ENCODE results near the gene RBM47.
"Not testable (repeated sequence)": the region's sequence is repeated elsewhere in the genome, so short reads cannot be mapped to it uniquely, and the experiment has no call there.

RBM47 gene

GRCh38 chr4:40427128-40427527, 202.5 kb downstream of the RBM47 start:
- no peak overlapping the region for H3K4me3 Mint-ChIP-seq
- H3K27ac Mint-ChIP-seq = no peak overlapping the region
- DNase-seq (ENCODE audit: low spot score) = no peak

DNA sequence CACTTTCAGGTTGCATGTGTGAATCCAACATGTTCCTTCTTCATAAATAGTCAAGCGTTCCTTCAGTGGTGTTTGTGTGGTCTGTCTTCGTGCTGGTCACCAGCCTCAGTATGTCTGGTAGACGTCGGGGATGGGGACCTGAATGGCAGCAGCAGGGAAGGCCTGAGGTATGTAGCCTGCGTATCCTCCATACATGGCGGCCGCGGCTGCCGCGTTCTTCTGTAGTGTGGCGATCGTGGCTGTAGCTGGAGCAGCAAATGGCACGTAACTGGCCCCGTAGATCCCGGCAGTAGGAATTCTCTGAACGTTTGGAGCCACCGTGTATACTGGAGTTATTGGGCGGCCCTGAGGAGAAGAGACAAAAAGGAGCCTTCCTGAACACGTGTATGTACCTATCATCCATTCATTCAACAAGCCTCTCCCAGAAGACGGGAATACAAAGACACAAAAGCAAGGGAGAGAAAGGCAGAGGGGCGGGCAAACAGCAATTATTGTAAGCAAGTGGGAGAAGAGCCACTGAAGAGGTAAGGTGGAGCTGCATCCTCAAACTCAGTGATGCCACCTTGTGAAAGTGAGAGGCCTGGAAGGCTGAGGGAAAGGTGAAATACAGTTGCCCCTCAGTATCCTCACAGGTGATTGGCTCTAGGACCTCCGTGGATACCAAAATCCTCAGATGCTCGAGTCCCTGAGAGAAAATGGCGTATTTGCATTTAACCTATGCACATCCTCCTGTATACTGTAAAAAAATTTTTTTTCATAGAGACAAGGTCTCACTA, 203.7 kb downstream of the RBM47 start:
- Mint-ChIP-seq H3K27ac (no peak overlapping the region), H3K36me3 (ENCODE audit: low read depth) (peaks cover 12% of the 10 kb centered on the region)

More at GRCh38 chr4:40427128-40427527, 202.5 kb downstream of the RBM47 start:
- Mint-ChIP-seq H3K27me3 (ENCODE audit: low read depth) (no peaks in the 10 kb centered on the region), H3K9me3 (no peaks in the 10 kb centered on the region), H3K36me3 (ENCODE audit: low read depth) (peaks cover 17% of the 10 kb centered on the region), H3K4me1 (ENCODE audit: low read depth) (peaks cover 5% of the 10 kb centered on the region)

DNA sequence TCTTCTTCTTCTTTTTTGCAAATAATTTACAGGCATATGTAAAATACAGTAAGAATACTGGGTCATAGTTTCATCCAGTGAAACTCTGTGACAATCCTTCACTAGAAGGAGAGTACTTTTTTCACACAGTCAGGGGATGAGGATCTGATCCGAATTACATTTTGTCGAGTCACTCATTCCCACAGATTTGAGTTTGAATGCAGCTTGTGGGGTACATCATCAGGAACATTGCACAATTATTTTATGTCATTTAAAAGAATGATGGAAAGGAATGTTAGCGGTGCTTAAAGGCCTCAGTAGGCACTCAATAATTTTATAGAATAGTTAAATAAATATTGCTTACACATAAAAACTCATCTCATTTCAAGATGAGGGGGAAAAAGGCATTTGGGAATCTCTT, 205.9 kb downstream of the RBM47 start:
- H3K4me3 Mint-ChIP-seq = no peak overlapping the region
- H3K9me3 Mint-ChIP-seq = peaks cover 3% of the 10 kb centered on the region
- H3K36me3 Mint-ChIP-seq (ENCODE audit: low read depth) = peaks cover 8% of the 10 kb centered on the region
- no peaks in the 10 kb centered on the region for H3K27me3 Mint-ChIP-seq (ENCODE audit: low read depth)
- DNase-seq (ENCODE audit: low spot score) = no peak
- peaks cover 6% of the 10 kb centered on the region for H3K4me1 Mint-ChIP-seq (ENCODE audit: low read depth)
- H3K27ac Mint-ChIP-seq = no peak overlapping the region

More for the DNA sequence above, 203.7 kb downstream of the RBM47 start:
- Mint-ChIP-seq H3K27me3 (ENCODE audit: low read depth) (no peaks in the 10 kb centered on the region), H3K9me3 (no peaks in the 10 kb centered on the region), H3K4me3 (no peak overlapping the region), H3K4me1 (ENCODE audit: low read depth) (peaks cover 2% of the 10 kb centered on the region)
- DNase-seq (ENCODE audit: low spot score) = no peak

DNA sequence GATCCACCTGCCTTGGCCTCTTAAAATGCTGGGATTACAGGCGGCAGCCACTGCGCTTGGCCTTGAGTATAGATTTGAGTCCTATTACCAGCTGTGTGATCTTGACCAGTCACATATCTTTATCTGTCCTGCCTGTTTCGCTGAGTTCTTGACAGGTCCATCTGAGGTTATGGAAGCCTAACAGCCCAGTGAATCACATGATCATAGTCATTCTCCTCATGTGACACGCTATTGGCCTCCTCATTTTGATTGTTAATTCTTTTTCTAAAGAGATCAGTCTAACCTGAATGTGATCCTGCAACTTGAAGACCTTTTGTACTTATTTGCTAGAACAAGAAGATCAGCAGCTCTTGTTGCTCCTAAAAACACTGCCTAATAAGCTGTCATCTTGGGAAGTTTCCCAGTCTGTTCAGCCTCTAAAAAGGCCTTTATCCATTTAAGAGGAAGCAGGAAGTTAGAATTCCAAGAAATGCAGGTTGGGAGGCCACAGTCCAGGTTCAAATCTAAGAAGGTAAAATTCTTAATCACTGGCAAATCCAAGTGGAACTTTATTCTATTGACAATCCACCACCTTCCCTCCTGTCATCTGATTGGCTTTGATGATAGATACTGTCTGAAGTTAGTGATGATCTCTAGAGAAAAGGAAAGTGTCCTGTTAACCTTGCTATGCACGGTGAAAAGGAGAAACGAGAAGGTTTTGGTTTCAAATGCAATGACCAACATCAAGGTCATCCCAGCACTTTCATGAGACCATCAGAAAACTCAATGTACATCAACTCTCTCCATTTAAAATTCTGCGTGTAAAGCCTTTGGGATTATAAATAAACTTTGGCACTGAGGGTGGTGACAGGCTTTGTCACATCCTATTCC, 207.6 kb downstream of the RBM47 start:
- Mint-ChIP-seq H3K27me3 (ENCODE audit: low read depth) (no peaks in the 10 kb centered on the region), H3K4me1 (ENCODE audit: low read depth) (peaks cover 6% of the 10 kb centered on the region), H3K9me3 (peaks cover 11% of the 10 kb centered on the region), H3K4me3 (no peak overlapping the region), H3K27ac (no peak overlapping the region), H3K36me3 (ENCODE audit: low read depth) (peaks cover 12% of the 10 kb centered on the region)
- no peak for DNase-seq (ENCODE audit: low spot score)

GRCh38 chr4:40419231-40419912, 210.3 kb downstream of the RBM47 start:
- peaks cover 6% of the 10 kb centered on the region for H3K4me1 Mint-ChIP-seq (ENCODE audit: low read depth)
- no peak overlapping the region for H3K4me3 Mint-ChIP-seq
- no peak overlapping the region for H3K27ac Mint-ChIP-seq
- no peaks in the 10 kb centered on the region for H3K27me3 Mint-ChIP-seq (ENCODE audit: low read depth)
- DNase-seq (ENCODE audit: low spot score) = no peak
- H3K36me3 Mint-ChIP-seq (ENCODE audit: low read depth) = peaks cover 9% of the 10 kb centered on the region
- peaks cover 11% of the 10 kb centered on the region for H3K9me3 Mint-ChIP-seq

- H3K9me3 Mint-ChIP-seq = peaks cover 11% of the 10 kb centered on the region
- peaks cover 8% of the 10 kb centered on the region for H3K36me3 Mint-ChIP-seq (ENCODE audit: low read depth)
- no peak overlapping the region for H3K27ac Mint-ChIP-seq
- peaks cover 6% of the 10 kb centered on the region for H3K4me1 Mint-ChIP-seq (ENCODE audit: low read depth)
- no peaks in the 10 kb centered on the region for H3K27me3 Mint-ChIP-seq (ENCODE audit: low read depth)
- no peak for DNase-seq (ENCODE audit: low spot score)
- no peak overlapping the region for H3K4me3 Mint-ChIP-seq
These were observed 211.0 kb downstream of the RBM47 start for GRCh38 chr4:40418430-40419230.

- H3K27me3 Mint-ChIP-seq (ENCODE audit: low read depth) = no peaks in the 10 kb centered on the region
- no peak overlapping the region for H3K4me3 Mint-ChIP-seq
- H3K27ac Mint-ChIP-seq = no peak overlapping the region
- H3K4me1 Mint-ChIP-seq (ENCODE audit: low read depth) = peaks cover 4% of the 10 kb centered on the region
- H3K9me3 Mint-ChIP-seq = peaks cover 11% of the 10 kb centered on the region
- no peak for DNase-seq (ENCODE audit: low spot score)
- peaks cover 6% of the 10 kb centered on the region for H3K36me3 Mint-ChIP-seq (ENCODE audit: low read depth)
These were observed 211.7 kb downstream of the RBM47 start for GRCh38 chr4:40417941-40418340.

DNA sequence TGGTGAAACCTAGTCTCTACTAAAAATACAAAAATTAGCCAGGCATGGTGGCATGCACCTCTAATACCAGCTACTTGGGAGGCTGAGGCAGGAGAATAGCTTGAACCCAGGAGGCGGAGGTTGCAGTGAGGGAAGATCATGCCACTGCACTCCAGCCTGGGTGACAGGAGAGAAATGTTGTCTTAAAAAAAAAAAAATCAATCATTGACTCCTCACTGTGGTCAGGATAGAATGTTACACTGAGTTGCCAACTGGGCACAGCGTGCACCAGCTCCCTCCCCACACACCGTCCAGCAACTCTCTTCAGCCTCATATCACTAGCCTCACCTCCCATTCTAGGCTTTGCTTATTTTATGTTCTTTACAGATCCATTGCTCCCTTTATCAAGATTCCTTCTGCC, 215.0 kb downstream of the RBM47 start:
- Mint-ChIP-seq H3K36me3 (ENCODE audit: low read depth) (peaks cover 5% of the 10 kb centered on the region), H3K27ac (no peak overlapping the region), H3K27me3 (ENCODE audit: low read depth) (no peaks in the 10 kb centered on the region), H3K4me1 (ENCODE audit: low read depth) (no peaks in the 10 kb centered on the region), H3K9me3 (peaks cover 11% of the 10 kb centered on the region), H3K4me3 (no peak overlapping the region)
- DNase-seq (ENCODE audit: low spot score) = no peak

DNA sequence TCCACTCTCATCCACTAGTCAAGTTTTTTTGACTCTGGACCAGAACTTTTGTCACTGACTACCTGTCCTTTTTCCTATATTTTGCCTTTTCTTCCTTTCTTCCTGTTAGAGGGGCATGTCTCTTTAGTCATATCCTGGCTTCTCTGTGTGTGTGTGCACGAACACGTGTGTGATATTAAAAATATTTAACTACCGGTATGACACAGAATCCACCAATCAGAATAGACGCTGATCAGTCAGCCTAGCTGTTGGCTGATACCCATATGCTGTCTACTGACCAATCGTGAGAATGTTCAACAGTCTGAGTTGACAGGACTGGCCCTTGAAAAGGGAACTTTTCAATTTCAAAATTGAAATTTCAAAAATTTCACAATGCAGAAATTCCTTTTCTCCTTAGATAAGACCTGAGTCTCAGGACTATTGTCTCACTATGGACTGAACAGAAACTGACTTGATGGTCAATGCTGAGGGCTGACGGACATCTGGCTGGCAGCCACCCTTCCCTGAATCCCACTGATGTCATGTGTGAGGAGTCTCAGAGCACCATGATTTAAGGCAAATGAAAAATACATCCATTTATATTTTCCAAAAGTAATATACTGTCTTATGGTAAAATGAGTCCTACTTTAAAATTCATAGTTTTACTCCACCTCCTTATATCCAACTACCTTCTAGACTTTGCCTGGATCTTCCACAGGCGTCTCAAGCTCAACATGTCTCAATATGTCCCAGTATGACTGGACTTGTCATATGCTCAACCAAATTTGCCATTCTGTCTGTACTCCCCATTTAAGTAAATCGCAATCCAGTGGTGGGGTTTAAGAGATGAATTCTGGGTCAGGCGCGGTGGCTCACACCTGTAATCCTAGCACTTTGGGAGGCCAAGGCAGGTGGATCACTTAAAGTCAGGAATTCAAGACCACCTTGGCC, 216.5 kb downstream of the RBM47 start:
- H3K27ac Mint-ChIP-seq = no peak overlapping the region
- H3K36me3 Mint-ChIP-seq (ENCODE audit: low read depth) = no peaks in the 10 kb centered on the region
- peaks cover 2% of the 10 kb centered on the region for H3K9me3 Mint-ChIP-seq
- no peak overlapping the region for H3K4me3 Mint-ChIP-seq
- DNase-seq (ENCODE audit: low spot score) = no peak
- no peaks in the 10 kb centered on the region for H3K27me3 Mint-ChIP-seq (ENCODE audit: low read depth)
- H3K4me1 Mint-ChIP-seq (ENCODE audit: low read depth) = no peaks in the 10 kb centered on the region

- H3K27me3 Mint-ChIP-seq (ENCODE audit: low read depth) = no peaks in the 10 kb centered on the region
- peaks cover 4% of the 10 kb centered on the region for H3K36me3 Mint-ChIP-seq (ENCODE audit: low read depth)
- no peak for DNase-seq (ENCODE audit: low spot score)
- peaks cover 6% of the 10 kb centered on the region for H3K9me3 Mint-ChIP-seq
- no peaks in the 10 kb centered on the region for H3K4me1 Mint-ChIP-seq (ENCODE audit: low read depth)
- H3K4me3 Mint-ChIP-seq = no peak overlapping the region
- H3K27ac Mint-ChIP-seq = no peak overlapping the region
These were observed 217.3 kb downstream of the RBM47 start for GRCh38 chr4:40412388-40412787.

GRCh38 chr4:40409835-40410234, 219.8 kb downstream of the RBM47 start:
- Mint-ChIP-seq H3K9me3 (peaks cover 19% of the 10 kb centered on the region), H3K27ac (no peak overlapping the region), H3K4me1 (ENCODE audit: low read depth) (no peaks in the 10 kb centered on the region), H3K27me3 (ENCODE audit: low read depth) (no peaks in the 10 kb centered on the region), H3K36me3 (ENCODE audit: low read depth) (peaks cover 11% of the 10 kb centered on the region), H3K4me3 (no peak overlapping the region)
- no peak for DNase-seq (ENCODE audit: low spot score)

DNA sequence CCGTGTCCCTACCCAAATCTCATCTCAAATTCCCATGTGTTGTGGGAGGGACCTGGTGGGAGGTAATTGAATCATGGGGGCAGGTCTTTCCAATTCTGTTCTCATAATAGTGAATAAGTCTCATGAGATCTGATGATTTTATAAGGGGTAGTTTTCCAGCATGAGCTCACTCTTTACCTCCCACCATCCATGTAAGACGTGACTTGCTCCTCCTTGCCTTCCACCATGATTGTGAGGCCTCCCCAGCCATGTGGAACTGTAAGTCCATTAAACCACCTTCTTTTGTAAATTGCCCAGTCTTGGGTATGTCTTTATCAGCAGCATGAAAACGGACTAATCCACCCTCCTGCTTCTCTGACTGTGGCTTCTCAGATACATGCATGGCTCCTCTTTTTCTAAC, 222.2 kb downstream of the RBM47 start:
- not testable (repeated sequence) for H3K4me3 Mint-ChIP-seq; H3K4me1 Mint-ChIP-seq (ENCODE audit: low read depth); H3K27ac Mint-ChIP-seq; H3K27me3 Mint-ChIP-seq (ENCODE audit: low read depth); DNase-seq (ENCODE audit: low spot score)
- H3K9me3 Mint-ChIP-seq = peaks cover 19% of the 10 kb centered on the region
- H3K36me3 Mint-ChIP-seq (ENCODE audit: low read depth) = peaks cover 11% of the 10 kb centered on the region
